Kasumi-1 (cell line): ENCODE measurements around the gene RNU6-1.

Experiments
- DNase-seq, 2 experiments: peaks; one replicate each; lab custom pipeline; 2025; lab: John Stamatoyannopoulos, UW

RNU6-1 gene

GRCh38 chr15:67820992-67821783, 18.7 kb downstream of the RNU6-1 start:
- DNase-seq, result no peak

DNA sequence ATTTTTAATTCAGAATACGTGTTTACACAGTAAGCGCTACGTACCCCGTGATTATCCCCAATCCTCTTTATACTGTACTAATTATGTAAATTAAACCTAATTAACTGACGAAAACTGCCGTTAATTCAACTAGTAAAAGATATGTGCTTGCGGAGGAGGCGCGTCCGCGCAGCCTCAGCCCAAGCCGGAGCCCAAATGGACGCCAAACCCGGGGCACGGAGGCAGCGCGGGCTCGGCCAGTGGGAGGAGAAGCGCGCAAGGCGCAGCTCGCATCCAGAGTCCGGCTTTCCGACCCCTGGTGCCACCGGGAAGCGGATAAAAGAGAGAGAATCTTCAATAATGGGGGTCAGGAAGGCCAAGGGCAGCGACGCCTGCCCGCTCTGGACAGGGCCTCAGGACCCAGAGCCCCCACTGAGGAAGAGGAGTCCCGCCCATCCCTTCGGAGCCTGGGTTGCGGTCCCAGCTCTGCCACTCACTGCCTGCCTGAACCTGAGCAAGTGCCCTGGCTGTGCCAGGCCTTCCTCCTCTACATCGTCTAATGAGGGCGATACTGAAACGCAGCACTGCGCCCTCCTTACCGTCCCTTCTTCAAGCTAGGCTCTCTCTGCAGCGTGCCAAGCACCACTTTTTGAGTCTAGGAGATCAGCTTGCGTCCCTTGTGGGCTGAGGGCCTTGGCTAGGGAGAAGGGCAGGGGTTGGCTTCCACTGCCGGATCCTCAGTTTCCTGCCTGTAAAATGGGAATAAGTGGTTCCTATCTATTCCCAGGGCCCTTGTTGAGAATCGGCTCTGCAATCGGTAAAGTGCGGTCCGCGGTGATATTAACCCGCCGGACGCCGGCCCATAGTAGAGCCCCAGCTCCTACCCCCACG, 19.5 kb downstream of the RNU6-1 start:
- no peak for DNase-seq

- no peak for DNase-seq
Measured at GRCh38 chr15:67819636-67820035, 20.2 kb downstream of the RNU6-1 start.

DNA sequence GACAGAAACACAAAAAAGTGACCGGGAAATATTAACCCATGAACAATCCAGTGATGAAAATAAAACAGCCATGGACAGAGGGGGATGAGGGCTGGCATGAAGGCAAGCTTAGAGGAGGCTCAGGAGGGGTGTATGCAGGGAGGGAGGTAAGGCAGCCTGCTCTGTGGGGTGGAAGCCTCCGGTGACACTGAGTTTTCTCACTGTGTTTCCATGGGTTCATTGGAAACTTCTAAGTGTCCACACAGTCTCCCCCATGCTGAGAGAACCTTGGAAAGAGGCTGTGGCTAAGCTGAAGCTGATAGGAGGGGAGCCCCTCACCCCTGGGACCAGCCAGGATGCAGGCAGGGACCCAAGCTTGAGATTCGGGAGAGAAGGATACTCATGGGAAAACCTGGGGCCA, 21.4 kb downstream of the RNU6-1 start:
- no peak for DNase-seq

GRCh38 chr15:67816668-67817067, 23.2 kb downstream of the RNU6-1 start:
- no peak for DNase-seq

DNA sequence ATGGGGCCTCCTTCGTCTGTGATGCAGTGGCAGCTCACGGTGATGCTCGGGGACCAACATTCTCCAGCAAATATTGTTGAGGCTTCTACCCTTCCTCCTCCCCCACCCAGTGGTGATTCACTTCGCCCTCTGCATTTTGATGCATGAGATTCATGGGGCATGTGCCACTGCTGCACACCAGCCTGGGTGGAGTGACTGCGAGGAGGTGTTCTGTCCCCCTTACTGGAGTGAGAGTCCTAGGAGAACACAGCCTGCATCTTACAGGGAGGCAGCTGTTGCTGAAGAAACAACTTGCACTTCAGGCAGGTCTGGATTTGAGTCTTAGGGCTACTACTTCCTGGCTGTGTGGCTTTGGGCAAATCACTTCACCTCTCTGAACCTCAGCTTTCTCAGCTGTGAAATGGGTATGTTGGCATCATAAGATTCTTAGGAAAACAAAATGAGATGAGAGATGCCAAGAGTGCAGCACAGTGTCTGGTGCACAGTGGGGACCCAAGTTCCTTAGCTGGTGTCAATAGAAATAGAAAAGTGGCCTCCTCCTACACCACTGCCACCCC, 24.7 kb downstream of the RNU6-1 start:
- DNase-seq, result no peak

DNA sequence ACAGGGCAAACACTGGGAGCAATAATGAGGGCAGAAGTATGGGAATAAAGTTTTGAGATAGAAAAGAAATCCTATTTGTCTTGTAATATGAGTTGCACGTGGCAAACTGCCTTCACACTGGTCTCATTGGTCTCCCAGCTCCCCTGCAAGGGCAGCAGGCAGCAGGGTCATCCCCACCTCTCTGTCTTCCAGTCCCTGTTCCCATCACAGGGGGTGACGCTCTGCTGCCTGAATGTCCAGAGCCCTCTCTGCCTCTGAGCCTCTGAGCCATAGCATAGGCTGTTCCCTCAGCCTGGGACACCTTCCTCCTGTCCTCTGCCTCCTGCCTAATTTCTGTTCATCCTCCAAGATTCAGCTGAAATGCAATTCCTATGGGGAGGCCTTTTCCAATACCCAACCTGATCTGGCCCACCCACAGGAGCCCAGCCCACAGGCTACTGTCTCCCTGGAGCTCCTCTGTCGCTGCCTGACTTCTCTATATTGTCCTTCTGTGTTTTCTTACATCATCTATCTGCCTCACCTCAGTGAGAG, 26.7 kb downstream of the RNU6-1 start:
- DNase-seq, result no peak

DNA sequence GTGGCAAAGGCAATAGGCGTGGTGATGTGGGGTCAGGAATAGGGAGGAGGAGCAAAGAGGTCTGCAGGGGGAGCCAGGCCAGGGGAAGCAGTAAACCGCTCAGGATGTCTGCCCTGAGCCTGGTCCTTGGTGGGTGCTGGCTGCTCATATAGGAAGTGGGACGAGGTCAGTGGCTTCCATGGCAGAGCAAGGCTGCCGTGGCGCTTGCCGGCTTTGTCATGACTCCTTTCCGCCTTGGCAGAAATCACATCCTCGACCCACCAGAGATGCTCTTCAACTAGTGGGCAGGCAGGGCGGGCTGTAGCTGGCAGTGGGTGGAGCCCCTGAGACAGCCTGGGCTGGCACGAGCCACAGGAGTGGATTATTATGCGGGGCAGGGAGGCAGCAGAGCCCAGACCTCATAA, 27.6 kb downstream of the RNU6-1 start:
- peak; percentile 26 to 28 for DNase-seq

- DNase-seq, result no peak
Measured at GRCh38 chr15:67809866-67810265, 30.0 kb downstream of the RNU6-1 start.

DNA sequence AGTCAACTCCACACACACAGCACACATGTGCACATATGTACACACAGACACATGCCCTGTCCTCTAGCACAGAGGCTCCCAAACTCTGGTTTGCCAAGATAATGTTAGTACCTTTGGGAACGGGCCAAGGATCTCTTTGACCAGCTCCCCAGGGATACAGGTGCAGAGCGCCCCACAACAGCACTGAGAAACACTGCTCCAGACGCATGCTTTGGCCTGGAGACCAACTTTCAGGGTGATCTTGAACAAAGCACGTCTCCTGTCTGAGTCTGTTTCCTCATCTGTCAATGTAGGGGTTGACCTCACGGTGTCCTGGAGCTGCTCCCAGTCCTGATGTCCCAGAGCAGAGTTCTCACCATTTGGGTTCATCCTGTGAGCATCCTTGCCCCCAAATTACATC, 30.4 kb downstream of the RNU6-1 start:
- DNase-seq, result no peak

DNA sequence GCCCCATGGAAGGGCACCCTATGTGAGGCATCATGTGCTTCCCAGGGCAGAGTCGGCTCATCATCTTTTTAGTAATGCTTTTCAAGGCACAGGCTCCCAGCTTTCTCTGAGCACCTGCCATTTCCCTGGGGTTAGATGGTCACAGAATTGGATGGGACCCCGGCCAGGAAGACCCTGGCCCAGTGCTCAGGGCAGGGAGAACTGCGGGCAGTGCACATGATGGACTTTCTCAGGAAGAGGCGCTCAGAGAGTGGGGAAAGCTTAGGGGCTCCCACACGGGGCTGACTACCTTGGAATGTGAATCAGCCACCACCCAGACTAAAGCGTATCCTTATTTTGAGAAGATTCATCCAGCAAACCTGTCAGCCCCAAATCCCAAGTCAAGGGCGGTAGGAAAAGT, 31.0 kb downstream of the RNU6-1 start:
- DNase-seq, result no peak

DNA sequence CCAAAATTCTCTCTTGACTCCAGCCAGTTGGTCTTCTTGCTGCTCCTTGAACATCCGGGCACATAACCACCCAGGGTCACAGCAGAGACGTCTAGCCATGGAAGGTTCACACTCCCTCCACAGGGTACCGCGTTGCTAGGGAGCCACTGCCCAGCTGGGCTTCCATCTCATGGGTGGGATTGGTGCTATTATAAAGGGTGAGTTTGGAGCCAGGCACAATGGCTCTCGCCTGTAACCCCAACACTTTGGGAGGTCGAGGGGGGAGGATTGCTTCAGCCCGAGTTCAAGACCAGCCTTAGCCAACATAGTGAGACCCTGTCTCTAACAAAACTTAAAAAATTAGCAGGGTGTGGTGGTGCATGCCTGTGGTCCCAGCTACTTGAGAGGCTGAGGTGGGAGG, 32.0 kb downstream of the RNU6-1 start:
- DNase-seq, result no peak

DNA sequence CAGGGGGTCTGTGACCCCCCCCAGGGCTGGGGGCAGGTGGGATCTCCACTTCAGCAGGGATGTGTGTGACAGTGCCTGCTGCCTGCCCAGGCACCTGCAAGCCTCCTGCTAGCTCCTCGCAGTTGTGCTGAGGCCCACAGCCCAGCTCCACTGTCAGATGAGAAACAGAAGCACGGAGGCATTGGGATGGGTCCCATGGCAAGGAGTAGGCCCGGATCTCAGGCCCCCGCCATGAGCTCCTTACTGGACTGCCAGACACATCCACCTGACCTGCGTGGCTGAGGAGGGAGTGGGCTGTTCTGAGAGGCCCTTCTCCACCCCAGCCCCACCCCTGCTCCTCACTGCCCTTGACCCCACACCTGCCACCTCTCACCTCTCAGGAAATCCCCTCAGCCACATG, 32.7 kb downstream of the RNU6-1 start:
- no peak for DNase-seq

GRCh38 chr15:67806536-67806935, 33.3 kb downstream of the RNU6-1 start:
- DNase-seq, result no peak

GRCh38 chr15:67805666-67806516, 34.0 kb downstream of the RNU6-1 start:
- DNase-seq, result no peak

DNA sequence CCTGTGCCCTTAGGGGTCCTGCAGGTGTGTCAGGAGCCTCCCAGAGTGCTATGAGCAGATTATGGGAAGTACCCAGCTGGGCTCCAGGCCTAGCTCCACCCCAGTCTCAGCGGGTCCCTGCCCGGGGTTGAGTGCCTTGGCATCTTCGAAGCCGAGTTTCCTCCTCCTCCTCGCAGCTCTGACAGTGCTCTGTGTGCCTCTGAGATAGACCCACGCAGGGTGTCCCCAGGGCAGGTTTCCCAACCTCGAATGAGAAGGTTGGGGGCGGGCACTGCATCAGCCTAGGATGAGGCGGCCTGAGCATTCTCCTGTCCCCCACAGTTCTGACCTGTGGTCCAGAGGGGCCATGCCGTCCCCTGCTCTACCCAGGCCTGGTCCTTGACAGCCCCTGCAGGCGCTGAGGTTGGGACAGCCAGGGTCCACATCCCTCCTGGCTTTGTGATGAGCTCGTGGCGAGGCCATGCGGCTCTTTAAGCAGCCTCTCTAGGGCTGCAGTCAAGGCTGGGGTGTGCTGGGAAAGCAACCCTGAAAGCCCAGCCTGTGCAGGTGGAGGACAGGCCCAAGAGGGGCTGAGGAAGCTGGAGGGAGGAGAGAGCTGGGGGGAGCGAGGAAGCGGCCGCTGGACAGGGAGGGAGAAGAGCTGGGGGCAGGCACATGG, 34.7 kb downstream of the RNU6-1 start:
- DNase-seq, result no peak

- DNase-seq, result no peak
Measured at GRCh38 chr15:67803996-67804843, 35.6 kb downstream of the RNU6-1 start.

GRCh38 chr15:67803299-67803698, 36.5 kb downstream of the RNU6-1 start:
- no peak for DNase-seq

DNA sequence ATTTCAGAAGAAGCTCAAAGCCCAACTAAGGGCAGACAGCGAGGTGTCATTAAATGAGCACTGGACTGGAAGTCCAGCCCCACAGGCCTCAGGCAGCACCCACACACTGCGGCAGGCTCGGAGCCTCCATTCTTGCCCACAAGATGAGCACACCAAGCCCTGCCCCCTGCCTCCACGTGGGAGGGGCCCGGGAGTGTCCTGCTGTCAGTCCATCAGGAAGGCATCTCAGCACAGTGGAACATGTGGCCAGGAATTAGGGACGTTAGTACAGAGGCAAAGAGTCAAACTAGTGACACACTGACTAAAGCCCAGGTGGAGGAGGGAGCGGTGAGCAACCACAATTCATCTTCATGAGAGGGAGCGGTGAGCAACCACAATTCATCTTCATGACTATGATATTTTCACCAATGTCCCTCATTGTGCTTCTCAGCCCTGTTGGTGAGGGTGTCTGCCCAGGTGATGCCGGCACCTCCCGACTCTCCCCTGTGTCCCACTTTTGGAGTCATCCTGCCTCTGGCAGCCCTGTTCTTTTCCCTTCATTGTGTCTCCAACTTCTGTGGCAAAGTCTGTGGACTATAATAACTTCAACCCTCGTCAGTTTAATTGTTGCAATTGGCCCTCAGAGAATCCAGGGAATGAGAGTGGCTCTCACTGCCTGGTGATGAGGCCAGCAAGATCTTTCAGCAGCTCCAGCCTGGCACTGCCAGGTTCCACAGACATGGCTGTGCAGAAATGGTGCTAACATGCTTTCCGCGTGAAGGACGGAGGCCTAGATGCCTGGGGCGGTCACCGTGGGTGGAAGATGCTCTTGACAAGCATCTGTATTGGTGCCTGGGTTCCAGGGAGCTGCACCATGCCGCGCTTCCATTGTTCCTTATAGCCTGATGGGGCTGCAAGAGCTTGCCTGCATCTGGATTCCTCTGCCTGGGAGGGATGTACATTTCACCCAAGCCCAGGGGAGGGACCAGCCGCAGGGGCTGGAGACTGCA, 37.6 kb downstream of the RNU6-1 start:
- DNase-seq, result no peak
